ENCODE data around the gene BIN1.
A peak's percentile ranks its signal among the peaks of the same experiment; 100 is the strongest.

The BIN1 gene

GRCh38 chr2:127080226-127080937 lies 26.6 kb downstream of the BIN1 start:
- H3K27me3 Mint-ChIP-seq = no peaks in the 10 kb centered on the region
- peak overlapping the region; percentile 94 for H3K27ac Mint-ChIP-seq
- no peaks in the 10 kb centered on the region for H3K36me3 Mint-ChIP-seq
- H3K4me3 Mint-ChIP-seq = peak overlapping the region; percentile 86
- no peaks in the 10 kb centered on the region for H3K9me3 Mint-ChIP-seq
- H3K4me1 Mint-ChIP-seq = peaks cover 84% of the 10 kb centered on the region

- H3K4me3 Mint-ChIP-seq = peak overlapping the region; percentile 86
- peaks cover 76% of the 10 kb centered on the region for H3K4me1 Mint-ChIP-seq
- H3K36me3 Mint-ChIP-seq = no peaks in the 10 kb centered on the region
- H3K27ac Mint-ChIP-seq = peak overlapping the region; percentile 94
- H3K27me3 Mint-ChIP-seq = no peaks in the 10 kb centered on the region
- H3K9me3 Mint-ChIP-seq = no peaks in the 10 kb centered on the region
Measured at GRCh38 chr2:127079358-127079920, 27.5 kb downstream of the BIN1 start.

- H3K4me1 Mint-ChIP-seq = peaks cover 75% of the 10 kb centered on the region
- H3K27me3 Mint-ChIP-seq = no peaks in the 10 kb centered on the region
- peak overlapping the region; percentile 86 for H3K4me3 Mint-ChIP-seq
- peak overlapping the region; percentile 94 for H3K27ac Mint-ChIP-seq
- no peaks in the 10 kb centered on the region for H3K36me3 Mint-ChIP-seq
- H3K9me3 Mint-ChIP-seq = no peaks in the 10 kb centered on the region
Measured at GRCh38 chr2:127078666-127079270, 28.2 kb downstream of the BIN1 start.

- H3K27ac Mint-ChIP-seq = peak overlapping the region; percentile 94
- no peaks in the 10 kb centered on the region for H3K36me3 Mint-ChIP-seq
- H3K9me3 Mint-ChIP-seq = no peaks in the 10 kb centered on the region
- peaks cover 67% of the 10 kb centered on the region for H3K4me1 Mint-ChIP-seq
- H3K4me3 Mint-ChIP-seq = peak overlapping the region; percentile 57
- no peaks in the 10 kb centered on the region for H3K27me3 Mint-ChIP-seq
Measured at GRCh38 chr2:127078028-127078427, 28.9 kb downstream of the BIN1 start.

GRCh38 chr2:127076924-127077323 lies 30.0 kb downstream of the BIN1 start:
- Mint-ChIP-seq H3K27ac (peak overlapping the region; percentile 91), H3K27me3 (no peaks in the 10 kb centered on the region), H3K4me3 (no peak overlapping the region), H3K4me1 (peaks cover 61% of the 10 kb centered on the region), H3K36me3 (no peaks in the 10 kb centered on the region), H3K9me3 (no peaks in the 10 kb centered on the region)

GRCh38 chr2:127076290-127076689 lies 30.7 kb downstream of the BIN1 start:
- Mint-ChIP-seq H3K36me3 (no peaks in the 10 kb centered on the region), H3K4me1 (peaks cover 57% of the 10 kb centered on the region), H3K27me3 (no peaks in the 10 kb centered on the region), H3K27ac (peak overlapping the region; percentile 84), H3K4me3 (no peak overlapping the region), H3K9me3 (no peaks in the 10 kb centered on the region)

GRCh38 chr2:127075821-127076220 lies 31.1 kb downstream of the BIN1 start:
- H3K4me1 Mint-ChIP-seq = peaks cover 62% of the 10 kb centered on the region

GRCh38 chr2:127074936-127075335 lies 32.0 kb downstream of the BIN1 start:
- Mint-ChIP-seq H3K4me1 (peaks cover 62% of the 10 kb centered on the region), H3K9me3 (no peaks in the 10 kb centered on the region), H3K36me3 (no peaks in the 10 kb centered on the region), H3K4me3 (no peak overlapping the region), H3K27ac (peak overlapping the region; percentile 90), H3K27me3 (no peaks in the 10 kb centered on the region)

More at GRCh38 chr2:127075821-127076220, 31.1 kb downstream of the BIN1 start:
- no peaks in the 10 kb centered on the region for H3K36me3 Mint-ChIP-seq
- H3K4me3 Mint-ChIP-seq = no peak overlapping the region
- H3K9me3 Mint-ChIP-seq = no peaks in the 10 kb centered on the region
- H3K27me3 Mint-ChIP-seq = no peaks in the 10 kb centered on the region
- H3K27ac Mint-ChIP-seq = peak overlapping the region; percentile 84

GRCh38 chr2:127074358-127074757 lies 32.6 kb downstream of the BIN1 start:
- Mint-ChIP-seq H3K4me1 (peaks cover 58% of the 10 kb centered on the region), H3K27me3 (no peaks in the 10 kb centered on the region), H3K27ac (peak overlapping the region; percentile 90), H3K36me3 (no peaks in the 10 kb centered on the region), H3K4me3 (no peak overlapping the region), H3K9me3 (no peaks in the 10 kb centered on the region)

- peaks cover 49% of the 10 kb centered on the region for H3K4me1 Mint-ChIP-seq
- H3K4me3 Mint-ChIP-seq = no peak overlapping the region
- H3K27me3 Mint-ChIP-seq = no peaks in the 10 kb centered on the region
- no peaks in the 10 kb centered on the region for H3K9me3 Mint-ChIP-seq
- H3K36me3 Mint-ChIP-seq = no peaks in the 10 kb centered on the region
- peak overlapping the region; percentile 80 for H3K27ac Mint-ChIP-seq
Measured at GRCh38 chr2:127072970-127073369, 34.0 kb downstream of the BIN1 start.

- Mint-ChIP-seq H3K4me1 (peaks cover 49% of the 10 kb centered on the region), H3K27me3 (no peaks in the 10 kb centered on the region), H3K4me3 (no peak overlapping the region), H3K27ac (peak overlapping the region; percentile 80), H3K9me3 (no peaks in the 10 kb centered on the region), H3K36me3 (no peaks in the 10 kb centered on the region)
Measured at GRCh38 chr2:127072396-127072795, 34.6 kb downstream of the BIN1 start.

- Mint-ChIP-seq H3K27ac (peak overlapping the region; percentile 80), H3K9me3 (no peaks in the 10 kb centered on the region), H3K4me1 (peaks cover 44% of the 10 kb centered on the region), H3K27me3 (no peaks in the 10 kb centered on the region), H3K36me3 (no peaks in the 10 kb centered on the region), H3K4me3 (no peak overlapping the region)
Measured at GRCh38 chr2:127071901-127072328, 35.0 kb downstream of the BIN1 start.

- Mint-ChIP-seq H3K4me1 (peaks cover 36% of the 10 kb centered on the region), H3K36me3 (no peaks in the 10 kb centered on the region)
Measured at GRCh38 chr2:127070221-127070620, 36.7 kb downstream of the BIN1 start.

GRCh38 chr2:127069536-127069935 lies 37.4 kb downstream of the BIN1 start:
- no peaks in the 10 kb centered on the region for H3K27me3 Mint-ChIP-seq
- no peak overlapping the region for H3K4me3 Mint-ChIP-seq
- H3K9me3 Mint-ChIP-seq = no peaks in the 10 kb centered on the region
- no peaks in the 10 kb centered on the region for H3K36me3 Mint-ChIP-seq
- peaks cover 37% of the 10 kb centered on the region for H3K4me1 Mint-ChIP-seq
- H3K27ac Mint-ChIP-seq = peak overlapping the region; percentile 65

More at GRCh38 chr2:127070221-127070620, 36.7 kb downstream of the BIN1 start:
- H3K27me3 Mint-ChIP-seq = no peaks in the 10 kb centered on the region
- no peaks in the 10 kb centered on the region for H3K9me3 Mint-ChIP-seq
- H3K4me3 Mint-ChIP-seq = no peak overlapping the region
- H3K27ac Mint-ChIP-seq = no peak overlapping the region

- H3K9me3 Mint-ChIP-seq = no peaks in the 10 kb centered on the region
- peaks cover 33% of the 10 kb centered on the region for H3K4me1 Mint-ChIP-seq
- H3K27ac Mint-ChIP-seq = no peak overlapping the region
- no peak overlapping the region for H3K4me3 Mint-ChIP-seq
- no peaks in the 10 kb centered on the region for H3K27me3 Mint-ChIP-seq
- H3K36me3 Mint-ChIP-seq = no peaks in the 10 kb centered on the region
Measured at GRCh38 chr2:127069003-127069402, 38.0 kb downstream of the BIN1 start.

GRCh38 chr2:127068351-127068741 lies 38.6 kb downstream of the BIN1 start:
- Mint-ChIP-seq H3K4me1 (peaks cover 32% of the 10 kb centered on the region), H3K4me3 (no peak overlapping the region), H3K36me3 (no peaks in the 10 kb centered on the region), H3K9me3 (no peaks in the 10 kb centered on the region), H3K27me3 (no peaks in the 10 kb centered on the region), H3K27ac (no peak overlapping the region)
